ENCODE results near the gene NUP62.

The NUP62 gene

GRCh38 chr19:49879243-49879963 is 49.9 kb downstream of the NUP62 start:
- no peak for DNase-seq

DNA sequence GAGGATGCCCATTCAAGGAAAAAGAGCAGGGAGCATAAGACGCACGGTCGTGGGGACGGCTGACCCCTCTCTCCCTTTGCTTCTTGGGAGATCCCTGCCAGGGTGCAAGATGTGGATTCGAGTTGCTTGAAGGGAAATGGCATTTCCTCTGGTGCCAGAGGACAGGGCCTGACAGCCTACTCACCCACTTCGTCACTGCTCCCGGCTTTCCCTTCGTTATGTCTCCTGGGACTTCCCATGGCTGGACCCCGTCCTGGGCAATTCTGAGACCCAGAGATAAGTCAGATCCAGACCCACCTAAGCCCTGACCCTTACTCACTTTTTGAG is 50.6 kb downstream of the NUP62 start:
- DNase-seq = no peak

DNA sequence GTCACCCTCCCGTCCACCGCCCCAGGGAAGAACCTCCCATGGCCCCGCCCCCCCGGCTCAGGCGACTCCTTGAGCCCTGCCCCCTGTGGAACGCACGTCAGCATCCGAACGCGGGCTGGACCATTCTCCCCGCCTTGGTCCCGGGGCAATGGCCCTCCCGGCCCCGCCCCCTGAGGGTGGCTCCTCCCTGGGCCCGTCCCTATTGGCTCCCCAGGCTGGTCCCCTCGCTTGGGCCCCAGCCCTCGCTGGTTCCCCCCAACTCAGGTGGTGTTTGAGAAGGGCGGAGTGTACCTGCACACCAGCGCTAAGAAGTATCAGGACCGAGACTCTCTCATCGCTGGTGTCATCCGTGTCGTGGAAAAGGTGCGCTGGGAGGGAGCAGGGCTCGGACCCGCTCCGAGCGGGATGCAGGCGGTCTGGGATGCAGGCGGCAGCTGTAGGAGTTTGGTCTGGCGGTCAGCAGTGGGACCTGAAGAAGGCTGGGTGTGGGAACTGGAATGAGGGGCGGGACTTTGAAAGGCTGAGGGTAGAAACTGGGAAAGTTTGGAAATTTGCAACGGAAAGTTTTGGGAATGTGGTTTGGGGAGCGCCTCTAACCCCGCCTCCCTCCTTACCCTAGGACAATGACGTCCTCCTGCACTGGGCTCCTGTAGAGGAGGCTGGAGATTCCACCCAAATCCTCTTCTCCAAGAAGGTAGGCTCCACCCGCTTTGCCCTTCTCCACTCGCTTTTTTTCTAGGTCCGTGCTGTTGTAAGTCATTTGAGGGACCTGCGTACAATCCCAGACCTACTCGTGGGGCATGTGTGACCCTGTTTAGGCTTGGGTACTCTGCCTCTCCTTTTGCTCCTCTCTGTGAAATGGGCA is 51.2 kb downstream of the NUP62 start:
- peak; percentile 93 for DNase-seq

DNA sequence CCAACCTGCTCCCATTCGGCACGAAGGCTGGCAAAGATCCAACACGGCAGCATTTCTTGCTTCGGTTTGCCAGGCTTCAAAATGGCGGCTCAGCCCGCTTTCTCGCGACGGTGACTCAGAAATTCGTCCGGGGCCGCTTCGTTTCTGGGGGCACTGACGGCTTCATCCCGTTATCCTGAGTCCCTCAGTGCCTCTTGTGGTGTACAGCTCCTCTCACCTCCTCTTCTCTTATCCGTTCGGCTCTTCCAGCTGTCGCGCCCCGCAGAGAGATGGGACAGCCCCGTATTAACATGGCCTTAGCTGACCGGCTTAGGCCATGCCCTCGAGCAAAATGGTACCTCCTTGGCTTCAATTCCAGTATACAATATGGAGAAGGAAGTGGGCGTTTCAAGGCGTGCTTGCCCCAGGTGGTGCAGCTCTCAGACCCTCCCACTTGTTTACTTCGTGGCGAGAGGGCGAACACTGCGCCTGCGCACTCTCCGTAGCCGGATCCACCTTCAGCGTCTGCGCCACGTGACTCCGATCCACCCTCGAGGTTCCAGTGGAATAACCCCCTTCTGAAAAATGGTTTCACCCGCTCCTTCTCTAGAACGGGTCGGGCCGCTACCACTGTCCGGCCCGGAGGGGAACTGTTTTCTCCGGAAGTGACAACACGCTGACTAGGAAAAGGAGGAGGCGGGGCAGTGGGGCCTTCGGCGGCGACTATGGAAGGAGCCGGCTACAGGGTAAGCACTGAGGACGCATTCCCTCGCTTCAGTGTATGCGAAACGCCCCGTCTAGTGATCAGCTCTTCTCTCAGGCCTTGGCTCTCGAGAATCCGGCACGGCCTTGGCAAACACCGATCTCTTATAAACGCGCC is 52.1 kb downstream of the NUP62 start, which contains the start of the genes AKT1S1 and TBC1D17:
Gene AKT1S1, minus strand, starts transcription at position 336 of the 859 bp plus-strand sequence. CDS start 4,060 bp downstream, outside the sequence.
Gene TBC1D17, plus strand, starts transcription at position 683 of the 859 bp plus-strand sequence. Its CDS starts 22 bp downstream, at position 705.
- DNase-seq = peak; percentile 99

GRCh38 chr19:49876422-49877019 is 52.8 kb downstream of the NUP62 start:
- peak; percentile 98 for DNase-seq

- DNase-seq = no peak
Measured at GRCh38 chr19:49875857-49876421, 53.4 kb downstream of the NUP62 start.

- no peak for DNase-seq
Measured at GRCh38 chr19:49875177-49875576, 54.1 kb downstream of the NUP62 start.

- DNase-seq = no peak
Measured at GRCh38 chr19:49874503-49875157, 54.7 kb downstream of the NUP62 start.

DNA sequence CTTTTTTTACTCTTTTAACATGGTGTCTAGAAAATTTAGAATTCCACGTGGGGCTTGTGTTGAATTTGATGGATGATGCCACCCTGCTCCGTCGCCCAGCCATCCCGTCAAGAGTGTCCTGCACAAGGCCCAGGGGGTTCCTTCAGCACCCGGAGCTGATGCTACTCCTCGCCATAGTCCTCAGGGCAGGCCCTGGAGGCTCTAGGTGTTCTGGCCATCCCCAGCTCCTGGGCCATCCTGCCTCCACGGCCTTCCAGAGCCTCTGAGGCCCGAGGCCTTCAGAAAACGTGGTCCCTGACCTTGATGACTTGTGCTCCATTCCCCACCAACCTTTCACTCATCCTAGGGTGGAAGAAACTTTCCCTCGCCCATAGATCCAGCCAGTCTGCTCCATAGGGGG is 55.5 kb downstream of the NUP62 start:
- DNase-seq = no peak

- no peak for DNase-seq
Measured at GRCh38 chr19:49873129-49873521, 56.2 kb downstream of the NUP62 start.

GRCh38 chr19:49872245-49873128 is 56.8 kb downstream of the NUP62 start:
- DNase-seq = no peak

DNA sequence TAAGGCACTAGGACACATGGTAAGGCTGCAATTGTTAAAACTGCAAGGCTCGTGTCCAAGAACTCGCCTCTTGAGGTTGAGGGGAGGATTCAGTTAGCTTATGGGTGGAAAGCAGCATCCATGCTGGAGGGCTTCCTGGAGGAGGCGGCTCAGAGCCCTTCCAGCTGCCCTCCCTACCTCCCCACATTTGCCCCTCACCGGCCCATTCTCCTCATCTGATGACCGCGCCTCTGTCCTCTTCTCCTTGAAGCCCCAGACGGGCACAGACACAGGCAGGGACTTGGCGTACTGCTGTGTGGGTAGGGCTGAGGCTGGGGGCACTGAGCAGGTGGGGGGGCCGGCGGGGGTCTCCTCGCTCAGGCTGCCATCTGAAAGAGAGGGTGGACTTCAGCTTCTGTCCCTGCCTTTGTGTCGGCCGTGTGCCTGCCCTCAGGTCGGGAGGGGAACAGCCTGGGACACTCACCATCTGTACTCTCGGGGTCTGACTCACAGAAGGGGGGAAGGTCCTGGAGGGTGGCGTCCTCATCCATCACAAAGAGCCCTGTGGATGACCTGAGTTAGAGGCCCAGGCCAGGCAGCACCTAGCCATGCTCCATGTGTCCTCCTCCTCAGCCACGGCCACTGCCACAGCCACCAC is 57.8 kb downstream of the NUP62 start:
- no peak for DNase-seq

- DNase-seq = no peak
Measured at GRCh38 chr19:49870309-49870901, 58.9 kb downstream of the NUP62 start.

- DNase-seq = peak; percentile 99
Measured at GRCh38 chr19:49869484-49870308, 59.6 kb downstream of the NUP62 start.

GRCh38 chr19:49869009-49869483 is 60.3 kb downstream of the NUP62 start:
- DNase-seq = no peak

GRCh38 chr19:49866933-49867782 is 62.1 kb downstream of the NUP62 start, which contains the start of gene PNKP:
TSS of gene PNKP (minus strand) at chr19:49867576. CDS start at chr19:49867204, 372 bp downstream.
- peak; percentile 85 for DNase-seq

DNA sequence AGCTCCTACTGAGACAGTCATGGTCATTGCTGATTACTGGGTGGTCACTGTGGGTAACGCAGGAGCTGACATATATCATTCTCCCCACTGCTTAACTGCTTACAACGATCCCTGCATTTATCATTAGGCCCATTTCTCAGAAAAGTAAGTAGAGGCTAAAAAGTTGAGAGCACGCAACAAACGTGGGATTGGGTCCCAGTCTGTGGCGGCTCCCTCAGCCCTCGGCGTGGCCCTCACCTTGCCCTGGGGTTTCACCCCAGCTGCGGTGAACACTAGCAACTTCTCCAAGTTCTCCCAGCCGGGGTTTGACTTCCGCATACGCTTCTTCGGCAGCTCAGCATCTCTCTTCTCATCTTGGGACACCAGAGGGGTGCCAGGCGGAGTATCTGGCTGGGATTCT is 64.4 kb downstream of the NUP62 start:
- DNase-seq = no peak

GRCh38 chr19:49863935-49864320 is 65.4 kb downstream of the NUP62 start:
- no peak for DNase-seq
